ENCODE results near the gene ABHD2.

The ABHD2 gene

DNA sequence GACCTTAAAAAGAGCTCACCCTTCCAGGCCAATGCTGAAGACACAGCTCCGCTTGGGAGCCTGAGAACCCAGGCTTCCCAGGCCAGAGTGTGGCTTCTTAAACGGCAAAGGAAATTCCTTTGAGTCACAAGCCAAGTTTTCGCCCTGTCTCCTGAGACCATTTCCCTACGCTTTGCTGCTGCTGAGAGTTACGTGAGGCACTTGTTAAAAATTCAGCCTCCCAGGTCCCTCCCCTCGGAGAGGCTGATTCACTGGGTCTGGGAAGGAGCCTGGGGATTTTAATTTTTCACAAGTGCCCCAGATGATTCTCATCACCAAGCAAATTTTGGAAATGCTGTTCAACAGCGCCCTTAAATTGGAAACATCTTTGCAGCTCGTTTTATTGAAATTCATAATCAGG, 107.6 kb downstream of the ABHD2 start:
- no peak for DNase-seq (ENCODE audit: low spot score)

DNA sequence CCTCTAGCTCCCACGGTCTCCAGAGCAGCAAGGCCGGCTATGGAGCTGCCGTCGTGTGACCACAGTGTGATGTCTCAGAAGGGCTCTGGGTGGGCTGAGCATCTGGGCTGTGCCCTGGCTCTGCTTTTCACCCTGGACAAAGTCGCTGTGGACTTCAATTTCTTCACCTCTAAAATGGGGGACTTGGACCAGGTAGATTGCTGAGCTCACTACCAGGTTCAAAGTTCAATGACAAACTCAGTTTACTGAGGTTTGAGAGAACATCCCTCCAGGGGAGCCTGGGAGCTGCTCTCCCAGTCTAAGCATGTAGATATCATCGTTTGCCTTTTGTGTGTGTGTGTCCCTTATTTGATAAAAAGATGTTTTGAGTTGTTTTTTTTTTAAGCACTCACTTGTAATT, 108.0 kb downstream of the ABHD2 start:
- no peak for DNase-seq (ENCODE audit: low spot score)

DNA sequence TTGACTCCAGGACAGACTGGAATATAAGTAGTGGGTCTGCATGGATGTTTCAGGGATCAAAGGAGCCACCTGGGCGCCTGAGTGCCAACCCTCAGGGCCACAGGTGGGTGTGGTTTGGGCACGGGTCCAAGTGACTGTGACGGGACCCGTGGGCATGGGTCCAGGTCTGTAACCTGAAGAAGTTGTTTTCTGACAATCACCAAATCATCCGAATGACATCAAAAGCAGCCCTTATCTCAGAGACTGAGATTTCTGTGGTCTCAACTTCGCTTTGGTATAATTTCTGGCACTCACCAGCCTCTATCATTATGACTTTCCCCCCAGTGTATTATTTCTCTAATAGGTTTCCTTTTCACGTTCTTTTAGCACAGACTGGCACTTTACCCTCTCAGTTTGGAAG, 108.7 kb downstream of the ABHD2 start:
- no peak for DNase-seq (ENCODE audit: low spot score)

DNA sequence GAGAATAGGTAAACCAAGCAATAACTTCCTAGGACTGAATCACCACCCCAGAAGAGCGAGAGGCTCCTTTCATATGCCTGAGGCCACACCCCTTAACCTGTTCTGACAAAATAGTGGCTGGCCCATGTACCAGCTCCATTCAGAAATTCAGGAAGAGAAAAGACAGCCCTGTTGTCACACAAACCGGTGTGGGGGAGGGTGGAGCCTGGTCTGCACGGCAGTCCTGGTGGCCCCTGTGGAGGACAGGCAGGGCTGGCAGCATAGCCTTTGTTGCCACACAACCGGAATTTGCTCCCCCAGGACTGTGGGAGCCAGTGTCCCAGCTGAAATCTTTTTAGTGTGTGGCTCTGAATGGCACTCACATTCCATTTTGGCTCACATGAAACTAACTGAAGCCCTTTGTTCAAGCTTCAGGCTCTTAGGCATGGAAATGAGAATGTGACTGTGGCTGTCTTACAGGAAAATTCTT, 109.3 kb downstream of the ABHD2 start:
- peak; percentile 98 for DNase-seq (ENCODE audit: low spot score)

DNA sequence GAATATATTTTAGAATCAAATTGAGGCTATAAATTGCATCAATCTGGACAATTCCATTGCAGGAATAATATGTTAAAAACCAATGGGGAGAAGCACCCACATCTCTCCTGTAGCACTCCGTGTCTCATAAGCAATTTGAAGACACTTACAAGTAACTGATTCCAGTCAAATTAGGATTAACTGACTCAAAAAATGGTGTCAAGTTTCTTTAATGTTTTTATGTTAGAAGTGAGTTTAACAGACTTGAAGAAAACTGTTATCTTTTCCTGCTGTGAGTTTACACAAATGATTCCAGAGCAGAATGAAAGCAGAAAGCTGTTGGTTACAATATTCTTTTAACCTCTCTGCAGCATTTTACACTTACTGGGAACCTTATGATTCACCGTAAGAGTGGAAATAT, 109.9 kb downstream of the ABHD2 start:
- DNase-seq (ENCODE audit: low spot score) = no peak

DNA sequence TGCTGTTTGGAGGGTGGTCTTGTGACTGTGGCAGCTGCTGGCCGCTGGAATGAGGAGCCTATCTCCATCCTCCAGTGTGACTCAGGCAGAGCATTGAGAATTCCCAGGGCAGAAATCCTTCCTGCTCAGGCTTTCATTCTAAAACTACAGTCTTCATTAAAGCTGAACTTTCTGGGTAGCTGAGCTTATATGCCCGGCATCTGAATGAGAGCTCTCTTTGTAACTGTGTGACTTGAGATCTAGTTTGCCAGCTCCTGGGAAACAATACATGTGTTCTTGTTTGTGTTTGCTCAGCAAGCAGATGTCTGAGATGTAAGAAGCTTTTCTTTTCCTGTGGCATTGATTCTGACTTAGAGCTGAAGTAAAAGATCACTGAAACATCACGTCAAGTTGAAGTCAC, 110.7 kb downstream of the ABHD2 start:
- DNase-seq (ENCODE audit: low spot score) = peak; percentile 97

DNA sequence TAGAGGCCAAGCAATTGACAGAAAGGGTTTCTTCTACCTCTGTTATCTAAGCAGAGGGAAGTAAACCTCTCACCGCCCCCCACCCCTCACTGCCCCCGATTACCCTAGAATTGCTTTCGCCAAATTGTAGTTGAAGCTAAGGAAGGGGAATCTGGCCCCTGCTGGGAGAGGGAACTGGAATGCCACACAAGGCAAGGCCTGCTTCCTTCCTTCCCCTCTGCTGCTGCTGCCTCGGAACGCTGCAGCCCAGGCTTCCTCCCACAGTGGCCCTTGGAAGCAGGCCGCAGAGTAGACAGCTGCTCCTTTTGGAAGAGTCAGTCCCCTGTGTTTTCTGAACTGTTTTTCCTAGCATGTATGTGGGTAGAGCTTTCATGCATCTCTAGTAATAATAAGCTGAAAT, 111.5 kb downstream of the ABHD2 start:
- DNase-seq (ENCODE audit: low spot score) = no peak

DNA sequence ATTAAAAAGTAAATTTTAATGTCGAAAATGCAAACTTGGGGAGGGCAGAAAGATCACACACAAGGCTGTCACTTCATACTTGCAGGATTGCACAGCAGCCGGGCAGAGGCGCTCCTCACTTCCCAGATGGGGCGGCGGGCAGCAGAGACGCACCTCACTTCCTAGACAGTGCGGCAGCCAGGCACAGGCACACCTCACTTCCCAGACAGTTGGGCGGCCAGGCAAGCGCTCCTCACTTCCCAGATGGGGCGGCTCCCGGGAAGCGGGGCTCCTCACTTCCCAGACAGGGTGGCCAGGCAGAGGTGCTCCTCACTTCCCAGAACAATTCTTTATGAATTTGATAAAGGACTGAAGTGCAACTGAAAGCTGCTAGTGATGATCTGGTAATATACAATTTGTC, 111.9 kb downstream of the ABHD2 start:
- no peak for DNase-seq (ENCODE audit: low spot score)

DNA sequence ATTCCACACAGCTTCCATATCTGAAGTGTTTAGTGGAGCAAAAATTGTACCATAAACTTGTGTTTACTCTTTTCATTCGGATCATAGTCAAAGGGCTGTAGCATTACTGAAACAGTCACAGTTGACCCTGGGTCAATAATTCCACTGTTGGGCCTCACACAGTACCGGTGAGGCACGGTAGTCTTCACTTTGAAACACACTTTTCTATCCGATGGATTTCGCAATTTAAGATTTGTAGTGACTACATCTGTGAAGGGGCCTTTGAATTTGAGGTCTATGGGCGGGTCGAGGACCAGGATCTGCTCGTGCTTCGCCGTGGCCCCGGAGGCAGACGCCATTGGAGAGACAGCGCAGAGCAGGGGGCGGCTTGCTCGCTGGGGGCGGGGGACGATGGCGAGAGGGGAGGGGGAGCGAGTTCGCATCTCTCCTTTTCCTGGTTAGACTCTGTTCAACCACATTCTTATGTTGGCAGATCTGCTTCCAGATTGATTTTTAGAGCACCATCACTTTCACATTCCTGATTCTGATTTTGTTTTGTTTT, 113.3 kb downstream of the ABHD2 start:
- DNase-seq (ENCODE audit: low spot score) = no peak

DNA sequence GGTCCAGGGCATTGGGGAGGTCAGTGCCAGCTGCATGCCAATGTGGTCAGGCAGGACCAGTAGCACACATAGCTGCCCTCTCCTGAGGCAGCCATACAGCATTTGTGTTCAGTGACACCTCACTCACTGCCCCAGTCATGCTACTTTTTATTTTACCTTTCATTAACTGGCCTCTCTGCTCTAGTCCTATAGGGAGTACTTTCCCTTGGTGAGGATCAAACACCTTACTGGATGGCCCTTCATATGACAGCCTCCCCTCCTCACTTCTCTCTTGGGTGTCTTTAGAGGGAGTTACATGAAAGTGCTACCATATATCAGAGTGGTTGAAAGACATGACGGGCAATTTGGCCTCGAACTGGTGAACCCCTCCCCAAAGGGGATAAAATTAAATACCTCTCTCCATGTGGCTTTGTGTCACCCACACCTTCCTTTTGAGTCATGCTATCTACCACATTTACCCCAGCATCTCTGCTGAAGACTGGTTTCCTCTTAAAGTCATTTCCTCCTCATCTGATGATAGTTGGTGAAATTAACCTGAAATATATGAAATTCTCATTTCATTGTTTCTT, 115.5 kb downstream of the ABHD2 start:
- no peak for DNase-seq (ENCODE audit: low spot score)

DNA sequence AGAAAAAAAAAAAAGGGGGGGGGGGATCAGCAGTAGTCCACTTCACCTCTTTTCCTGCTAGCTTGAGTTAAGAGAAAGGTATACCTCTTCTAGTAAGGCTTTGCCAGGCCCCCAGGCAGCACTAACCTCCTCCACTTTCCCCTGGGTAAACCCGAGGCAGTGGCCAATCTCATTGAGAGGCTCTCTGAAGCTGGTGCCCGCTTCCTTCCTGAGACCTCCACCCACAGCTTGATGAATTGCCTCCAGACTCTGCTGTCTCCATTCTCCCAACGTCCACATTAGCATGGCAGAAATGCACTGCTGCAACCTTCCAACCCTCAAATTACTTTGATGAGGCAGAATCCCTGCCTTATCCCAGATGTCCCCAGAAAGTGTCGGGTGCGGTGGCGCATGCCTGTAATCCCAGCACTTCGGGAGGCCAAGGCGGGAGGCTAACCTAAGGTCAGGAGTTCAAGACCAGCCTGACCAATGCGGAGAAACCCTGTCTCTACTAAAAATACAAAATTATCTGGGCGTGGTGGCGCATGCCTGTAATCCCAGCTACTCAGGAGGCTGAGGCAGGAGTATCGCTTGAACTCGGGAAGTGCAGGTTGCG, 117.8 kb downstream of the ABHD2 start:
- DNase-seq (ENCODE audit: low spot score) = no peak

DNA sequence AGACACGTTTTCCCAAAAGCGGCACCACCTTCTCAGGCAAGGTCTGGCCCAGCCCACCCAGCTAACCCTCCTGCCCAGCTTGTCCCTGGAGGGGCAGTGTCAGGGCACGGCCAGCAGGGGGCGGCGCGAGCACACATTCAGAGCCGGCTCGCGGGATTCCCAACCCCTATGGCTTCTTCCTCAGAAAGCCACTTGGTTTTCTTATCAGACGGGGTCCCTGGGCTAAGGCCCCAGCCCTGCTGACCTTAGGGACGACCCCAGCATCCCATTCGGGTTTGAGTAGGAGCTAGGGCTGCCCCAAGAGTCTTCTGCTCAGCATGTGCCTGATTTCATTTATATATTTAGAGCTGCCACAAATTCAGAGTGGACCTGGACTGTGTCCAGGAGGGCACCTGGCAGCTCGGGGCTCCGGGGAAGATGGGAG, 118.7 kb downstream of the ABHD2 start:
- DNase-seq (ENCODE audit: low spot score) = peak; percentile 94

DNA sequence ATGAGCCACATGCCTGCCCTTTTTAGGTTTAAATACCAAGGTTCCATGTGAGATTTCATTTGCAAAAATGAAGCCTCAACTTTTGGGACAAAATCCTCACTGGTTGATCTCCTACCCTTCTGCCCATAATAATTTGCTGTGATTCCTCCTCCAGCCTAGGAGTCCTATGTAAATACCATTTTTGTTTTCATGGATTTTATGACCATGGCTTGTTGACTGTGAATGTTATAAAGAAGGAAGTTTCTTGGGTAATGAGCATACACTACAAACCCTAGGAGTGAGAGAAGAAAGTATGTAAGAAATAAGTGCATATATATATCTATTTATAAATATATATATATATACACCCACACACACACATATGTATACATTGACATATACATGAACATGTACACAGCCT, 120.0 kb downstream of the ABHD2 start:
- DNase-seq (ENCODE audit: low spot score) = no peak

DNA sequence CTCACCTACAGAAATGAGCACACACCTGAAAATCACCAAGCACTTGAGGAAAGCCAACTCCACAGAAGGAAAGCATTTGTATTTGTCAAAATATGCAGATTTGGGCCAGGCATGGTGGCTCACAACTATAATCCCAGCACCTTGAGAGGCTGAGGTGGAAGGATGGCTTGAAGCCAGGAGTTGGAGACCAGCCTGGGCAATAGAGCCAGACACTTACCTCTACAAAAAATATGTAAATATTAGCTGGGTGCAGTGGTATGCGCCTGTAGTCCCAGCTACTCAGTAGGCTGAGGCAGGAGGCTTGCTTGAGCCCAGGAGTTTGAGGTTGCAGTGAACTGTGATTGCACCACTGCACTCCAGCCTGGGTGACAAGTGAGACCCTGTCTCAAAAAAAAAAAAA, 120.8 kb downstream of the ABHD2 start:
- no peak for DNase-seq (ENCODE audit: low spot score)

DNA sequence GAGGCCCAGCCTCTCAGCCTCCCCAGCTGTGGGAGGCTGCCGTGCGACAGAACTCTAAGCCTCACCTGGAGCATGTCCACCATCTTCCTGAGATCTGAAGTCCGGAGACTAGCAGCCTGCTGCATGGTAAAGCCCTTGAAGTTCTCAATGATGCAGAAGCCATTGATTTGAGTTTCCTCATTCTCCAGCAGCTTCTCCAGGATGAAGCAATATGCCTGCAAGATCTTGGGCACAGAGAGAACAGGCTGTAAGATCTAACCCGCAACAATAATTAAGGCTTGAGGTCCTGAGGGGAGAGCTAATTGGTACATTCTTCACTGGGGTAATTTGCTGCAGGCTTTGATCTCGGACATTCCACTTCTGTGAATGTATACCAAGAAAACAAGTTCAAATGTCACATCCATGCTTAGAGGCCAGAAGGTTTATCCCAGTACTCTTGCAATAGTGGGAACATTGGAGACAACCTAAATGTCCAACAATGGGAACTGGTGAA, 123.5 kb downstream of the ABHD2 start:
- DNase-seq (ENCODE audit: low spot score) = no peak

DNA sequence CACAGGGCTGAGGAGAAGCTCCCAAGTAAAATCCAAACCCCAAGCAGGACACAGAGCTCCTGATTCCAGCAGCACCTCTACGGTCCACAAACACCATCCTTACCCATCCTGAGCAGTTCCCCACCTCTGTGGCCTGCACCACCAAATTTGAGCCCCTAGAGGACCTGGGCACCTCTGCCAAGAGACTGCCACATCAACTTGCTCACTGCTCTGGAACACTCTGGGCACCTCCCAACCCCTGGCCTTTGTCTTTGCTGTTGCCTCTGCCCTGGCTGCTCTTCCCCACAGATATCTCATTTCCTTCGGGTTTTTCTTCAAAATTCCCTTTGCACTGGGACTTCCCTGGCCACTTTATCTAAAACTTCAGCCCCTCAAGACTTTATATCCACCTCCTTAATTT, 127.4 kb downstream of the ABHD2 start:
- DNase-seq (ENCODE audit: low spot score) = no peak

DNA sequence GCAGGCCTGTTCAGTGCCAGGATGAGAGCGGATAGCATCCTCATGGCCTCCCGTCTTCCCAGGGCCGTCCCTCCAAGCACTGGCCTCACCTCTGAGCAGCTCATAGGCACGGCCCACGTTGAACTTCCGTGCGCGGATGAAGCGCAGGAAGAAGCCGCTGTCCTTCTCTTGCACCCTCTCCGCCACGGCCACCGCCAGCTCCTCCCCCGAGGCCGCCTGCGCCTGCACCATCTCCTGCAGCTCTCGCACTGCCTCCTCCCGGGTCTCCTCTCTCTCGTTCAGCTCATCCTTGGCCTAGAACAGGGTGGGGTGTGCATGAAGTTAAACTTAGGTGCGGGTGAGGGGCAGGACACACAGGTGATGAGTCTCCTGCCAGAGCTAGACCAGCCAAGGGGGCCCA, 128.8 kb downstream of the ABHD2 start:
- DNase-seq (ENCODE audit: low spot score) = no peak

DNA sequence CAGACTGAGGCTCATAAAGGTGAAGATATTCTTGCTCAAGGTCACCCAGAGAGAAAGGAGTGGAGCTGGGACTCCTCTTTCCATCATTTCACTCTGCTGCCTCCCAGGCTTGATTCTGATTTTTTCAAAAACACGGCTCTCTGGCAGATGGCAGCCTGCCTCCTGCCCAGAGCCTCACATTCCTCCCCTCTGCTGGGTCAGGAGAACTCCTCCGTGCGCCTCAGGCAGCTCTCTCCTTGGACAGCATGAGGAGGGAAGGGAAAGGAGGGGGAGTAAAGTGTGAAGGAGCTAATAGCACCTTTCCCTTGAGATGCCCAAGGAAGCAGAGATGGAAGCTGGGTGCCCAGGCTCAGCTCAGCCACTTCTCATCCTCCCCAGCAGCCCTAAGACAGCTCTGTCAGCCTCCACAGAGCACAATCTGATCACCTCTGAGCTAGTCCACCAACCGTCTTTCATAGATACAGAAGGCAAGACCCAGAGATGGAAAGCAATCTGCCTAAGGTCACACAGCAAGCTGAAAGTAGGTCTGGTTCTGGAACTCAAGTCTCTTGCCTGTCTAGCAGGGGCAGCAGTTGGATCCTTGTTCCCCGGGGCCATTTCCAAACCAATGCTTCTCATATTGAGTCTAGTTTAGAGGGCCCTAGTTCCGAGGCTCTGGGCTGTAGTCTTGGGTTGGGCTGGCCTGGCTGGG, 129.6 kb downstream of the ABHD2 start:
- DNase-seq (ENCODE audit: low spot score) = no peak

DNA sequence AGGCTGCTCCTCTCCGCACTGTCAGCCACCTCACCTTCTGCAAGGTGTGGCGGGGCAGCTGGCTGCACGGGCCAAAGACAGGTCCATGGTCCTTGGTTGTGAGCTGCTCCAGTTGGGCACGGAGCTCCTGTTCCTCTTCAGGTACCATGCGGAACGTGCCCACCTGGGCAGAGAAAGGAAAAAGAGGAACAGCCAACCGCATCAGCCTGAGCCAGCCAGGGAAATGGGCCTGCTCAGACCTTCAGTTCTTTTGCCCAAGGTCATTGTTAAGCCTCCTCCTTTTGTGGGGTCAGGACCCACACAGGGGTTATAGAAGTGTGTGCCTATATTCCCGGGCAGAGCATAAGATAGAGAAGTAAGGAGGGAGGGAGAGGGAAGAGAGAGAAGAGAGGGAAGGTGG, 130.3 kb downstream of the ABHD2 start:
- no peak for DNase-seq (ENCODE audit: low spot score)

DNA sequence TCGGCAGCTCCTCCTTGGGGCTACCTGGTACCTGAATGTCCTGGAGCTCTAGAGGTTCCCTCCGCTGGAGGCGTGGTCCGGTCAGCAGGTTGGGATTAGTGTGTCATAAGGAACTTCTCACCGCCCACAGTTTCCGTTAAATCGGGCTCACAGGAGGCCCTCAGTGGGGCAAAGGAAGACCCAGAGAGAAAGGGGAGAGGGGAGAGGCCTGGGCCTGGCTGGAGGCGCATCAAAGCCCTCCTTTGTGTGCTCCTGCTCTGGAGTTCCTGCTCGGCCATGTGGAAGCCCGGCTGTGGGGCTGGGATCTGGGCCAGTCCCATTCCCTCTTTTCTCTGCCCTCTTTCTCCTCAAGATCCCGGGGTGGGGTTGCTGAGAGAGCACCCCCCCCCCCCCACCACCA, 133.3 kb downstream of the ABHD2 start, which contains the start of gene RLBP1:
Gene RLBP1, minus strand, starts transcription at position 37 of the 400 bp plus-strand sequence. CDS start 2,604 bp downstream, outside the sequence.
- peak; percentile 91 for DNase-seq (ENCODE audit: low spot score)

DNA sequence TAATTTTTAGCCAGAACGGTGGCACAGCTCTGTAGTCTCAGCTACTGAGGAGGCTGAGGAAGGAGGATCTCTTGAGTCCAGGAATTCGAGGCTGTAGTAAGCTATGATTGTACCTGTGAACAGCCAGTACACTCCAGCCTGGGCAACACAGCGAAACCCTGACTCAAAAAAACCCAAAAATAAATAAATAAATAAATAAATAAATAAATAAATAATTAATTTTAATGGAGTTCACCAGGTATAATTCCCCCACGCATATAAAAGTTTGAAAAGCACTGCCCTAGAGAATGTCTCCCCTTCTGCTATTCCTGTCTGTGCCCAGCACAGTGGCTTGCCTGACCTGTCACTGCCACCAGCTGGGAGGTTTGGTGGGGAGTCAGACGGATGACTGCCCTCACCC, 137.3 kb downstream of the ABHD2 start:
- no peak for DNase-seq (ENCODE audit: low spot score)

DNA sequence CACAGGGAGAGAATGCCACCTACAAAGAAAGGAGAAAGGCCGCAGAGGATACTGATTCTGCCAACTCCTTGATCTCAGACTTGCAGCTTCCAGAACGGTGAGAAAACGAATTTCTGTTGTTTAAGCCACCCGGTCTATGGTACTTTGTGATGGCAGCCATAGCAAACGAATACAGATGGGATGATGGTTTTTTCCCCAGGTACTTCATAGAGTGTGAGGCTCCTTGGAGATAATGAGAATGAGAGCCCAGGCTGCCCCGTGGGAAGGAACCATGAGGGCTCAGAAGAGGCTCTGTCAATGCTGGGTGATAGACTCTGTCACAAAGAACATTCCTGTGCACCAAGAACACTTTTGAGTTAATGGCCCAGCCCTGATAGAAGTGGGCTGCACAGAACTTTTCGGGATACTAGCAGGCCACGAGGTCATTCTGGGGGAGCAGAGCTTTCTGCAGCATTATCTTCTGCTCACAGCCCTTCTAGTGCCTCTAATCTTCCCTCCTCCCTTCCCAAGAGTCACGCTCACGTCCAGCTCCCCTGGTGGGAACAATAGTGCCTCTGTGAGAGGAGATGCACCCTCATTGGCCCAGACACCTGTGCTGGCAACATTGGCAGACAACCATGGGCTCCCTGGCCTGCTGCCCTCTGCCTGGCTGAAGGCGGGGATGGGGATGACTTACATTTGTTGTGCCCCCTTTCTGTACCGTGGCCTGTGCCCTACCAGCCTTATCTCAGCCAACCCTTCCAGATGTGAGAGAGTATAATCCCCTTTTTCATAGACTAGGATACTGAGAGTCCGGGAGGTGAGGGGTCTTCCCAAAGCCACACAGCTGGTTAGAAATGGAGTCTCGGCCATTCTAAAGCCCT, 138.3 kb downstream of the ABHD2 start:
- DNase-seq (ENCODE audit: low spot score) = peak; percentile 79
